PC-3 (cell line): ENCODE results near the gene RETN.

ENCODE experiments used
- CTCF ChIP-seq: fragments of 300-600 bp; sonication (generic); conservative IDR thresholded peaks from 2 replicates; pipeline ENCODE4 v1.5.1; 2017; ENCODE audit warnings: antibody characterized with exemption, low read depth, mild to moderate bottlenecking, low read length
- EZH2phosphoT487 ChIP-seq: fragments of 300-600 bp; sonication (generic); IDR thresholded peaks from 2 replicates; pipeline ENCODE4 v1.6.1; 2018; ENCODE audit warnings: mild to moderate bottlenecking, antibody characterized with exemption, low read length, borderline replicate concordance

- TF ChIP-seq CTCF (no peak), EZH2phosphoT487 (no peak)
These were observed 13.5 kb downstream of the RETN start for GRCh38 chr19:7682175-7682855.
